GM12878 (cell line): ENCODE data around the gene KYAT1. TPM values are rescaled to one million over a fixed set of nuclear protein-coding genes. Genes with fewer than 3 reads are reported as not detected.

Experiments
- ATAC-seq: fragments of 200-7000 bp; cut with Tn5 transposase; 3 replicates; pipeline ENCODE4 v1.9.1; 2020; ENCODE audit warnings: mild to moderate bottlenecking, moderate library complexity
- BruUV-seq: library from RNA; stranded (reverse); fragments of 400-500 nt; replicated peaks from 2 replicates; lab custom pipeline; 2021; lab: Mats Ljungman, UMichigan
- CTCF ChIA-PET: fragments of 300-600 bp; sonication (Branson Sonifier 250); formaldehyde crosslinking; extraction: SDS; loops from one replicate; lab custom pipeline; 2021; ENCODE audit warnings: inconsistent platforms; lab: Yijun Ruan, JAX
- POLR2A ChIA-PET: fragments of 350-600 bp; formaldehyde crosslinking; extraction: SDS; loops from one replicate; lab custom pipeline; 2021; ENCODE audit warnings: inconsistent platforms; lab: Charles Lee
- RAD21 ChIA-PET: fragments of 300-600 bp; sonication (Branson Sonifier 250); formaldehyde crosslinking; loops from one replicate; lab custom pipeline; 2023; ENCODE audit warnings: antibody characterized with exemption; ENCODE audit not compliant: unreplicated experiment; lab: Charles Lee
- SMC1A ChIA-PET: fragments of 300-600 bp; sonication (Branson Sonifier 250); formaldehyde crosslinking; loops from one replicate; lab custom pipeline; 2023; ENCODE audit not compliant: unreplicated experiment, uncharacterized antibody; lab: Charles Lee
- DNase-seq: peaks from one replicate; pipeline ENCODE4 v3.0.0-alpha.2; 2011; ENCODE audit warnings: low read depth, low spot score
- FAIRE-seq: peaks from 3 replicates; lab custom pipeline; 2011; peaks lifted over from hg19 to GRCh38; lab: Jason Lieb, UNC
- H2AFZ ChIP-seq: 2 replicates; pipeline ENCODE4 v1.6.0; 2011; ENCODE audit warnings: low read depth, low read length, control low read depth; ENCODE audit not compliant: control insufficient read depth
- H3K27ac ChIP-seq: 2 replicates; pipeline ENCODE4 v1.5.1; 2011; ENCODE audit warnings: control low read depth; ENCODE audit not compliant: control insufficient read depth, insufficient read depth
- H3K27me3 ChIP-seq, 2 experiments: replicated peaks in 1 of 2; 2 replicates each; pipeline versions ENCODE4 v1.6.0 to v1.6.1; 2011; ENCODE audit warnings: low read length in 1 of 2; ENCODE audit not compliant: control insufficient read depth in 2 of 2, insufficient read depth in 2 of 2
- H3K36me3 ChIP-seq, 2 experiments: 2 replicates each; pipeline ENCODE4 v1.5.1; 2011; ENCODE audit warnings: low read length in 1 of 2; ENCODE audit not compliant: control insufficient read depth in 2 of 2, insufficient read depth in 2 of 2
- H3K4me1 ChIP-seq: 2 replicates; pipeline ENCODE4 v1.6.1; 2011; ENCODE audit warnings: mild to moderate bottlenecking, low read length, moderate library complexity, mixed read lengths; ENCODE audit not compliant: control insufficient read depth, insufficient read depth
- H3K4me2 ChIP-seq: 2 replicates; pipeline ENCODE4 v1.6.0; 2011; ENCODE audit warnings: control low read depth; ENCODE audit not compliant: control insufficient read depth, insufficient read depth
- H3K4me3 ChIP-seq: fragments of 200-600 bp; sonication (generic); 2 replicates; pipeline ENCODE4 v1.5.1; 2016
- H3K79me2 ChIP-seq: 2 replicates; pipeline ENCODE4 v1.6.0; 2011; ENCODE audit warnings: low read length; ENCODE audit not compliant: control insufficient read depth, insufficient read depth
- H3K9ac ChIP-seq: 2 replicates; pipeline ENCODE4 v1.8.0; 2011; ENCODE audit warnings: low read length, control low read depth, mixed read lengths; ENCODE audit not compliant: control insufficient read depth, insufficient read depth
- H3K9me3 ChIP-seq: replicated peaks from 3 replicates; pipeline ENCODE4 v1.5.1; 2011; ENCODE audit warnings: mild to moderate bottlenecking, low read length; ENCODE audit not compliant: control insufficient read depth, insufficient read depth
- H4K20me1 ChIP-seq: 2 replicates; pipeline ENCODE4 v1.6.0; 2011; ENCODE audit not compliant: control insufficient read depth, insufficient read depth
- BHLHE40 ChIP-seq, 2 experiments: fragments of 450-650 bp in 1 of 2; IDR thresholded peaks; 2 replicates each; pipeline ENCODE4 v1.6.1; 2011 to 2017; ENCODE audit warnings: low read depth in 2 of 2, borderline replicate concordance in 1 of 2, improper control_type of control experiment in 1 of 2, low read length in 1 of 2, mild to moderate bottlenecking in 1 of 2
- HDAC6 ChIP-seq: fragments of 200-600 bp; sonication (generic); IDR thresholded peaks from one replicate; pipeline ENCODE4 v1.8.0; 2017; ENCODE audit warnings: antibody characterized with exemption; ENCODE audit not compliant: unreplicated experiment
- IKZF2 ChIP-seq, 2 experiments: fragments of 450-650 bp; IDR thresholded peaks; 2 replicates each; pipeline ENCODE4 v1.6.1; 2017; ENCODE audit warnings: mild to moderate bottlenecking in 2 of 2, moderate library complexity in 2 of 2
- KAT2A ChIP-seq: conservative IDR thresholded peaks from 2 replicates; pipeline ENCODE4 v1.6.1; 2011; ENCODE audit warnings: low read depth, low read length; ENCODE audit not compliant: control insufficient read depth
- NFXL1 ChIP-seq: fragments of 450-650 bp; IDR thresholded peaks from 2 replicates; pipeline ENCODE4 v1.6.1; 2017; ENCODE audit warnings: antibody characterized with exemption, mild to moderate bottlenecking, borderline replicate concordance
- YY1 ChIP-seq: IDR thresholded peaks from 2 replicates; pipeline ENCODE4 v1.6.1; 2011; ENCODE audit warnings: low read depth, mild to moderate bottlenecking, low read length
- WGBS: methylation state at CpG from one replicate; pipeline ENCODE4 v1.1.6; 2016; ENCODE audit warnings: low lambda C conversion rate; ENCODE audit not compliant: insufficient replicate concordance, insufficient coverage; ENCODE audit errors: missing lambda C conversion rate; 5-methylcytosine and 5-hydroxymethylcytosine counted together
- in situ Hi-C: fragments of 300-500 bp; cut with MboI; formaldehyde crosslinking; loops from 9 replicates; pipeline ENCODE4 v1.14.3; 2018; ENCODE audit warnings: mixed read lengths
- intact Hi-C: fragments of 100-400 bp; cut with micrococcal nuclease; formaldehyde crosslinking; loops from one replicate; pipeline ENCODE4 v1.14.2; 2022; ENCODE audit not compliant: unreplicated experiment
- polyA plus RNA-seq, 11 experiments: library from polyadenylated mRNA; depleted of rRNA in 4 of 11; unstranded in 6 of 11; stranded (reverse) in 5 of 11; fragments of >200 nt; fragmentation: Nextera tagmentation in 4 of 11; fragmentation: Illumina TruSeq in 1 of 11; extraction: Ambion mirVana in 4 of 11; extraction: Trizol in 1 of 11; gene quantifications; 1 replicate in 1 of 11; 2 replicates in 10 of 11; pipeline versions ENCODE4 v1.2.1 to v1.2.3, GENCODE V29; 2011 to 2016; ENCODE audit warnings: inconsistent platforms in 2 of 11, missing spikeins in 2 of 11, low read depth in 1 of 11
- total RNA-seq, 4 experiments: library from RNA; depleted of rRNA in 3 of 4; stranded (reverse); fragments of >200 nt in 3 of 4; fragmentation: Illumina TruSeq in 1 of 4; extraction: Trizol in 1 of 4; gene quantifications; 2 replicates each; pipeline versions ENCODE4 v1.2.1 to v1.2.3, GENCODE V29; 2013 to 2021
- TF ChIP-seq, protein P1 (sequence below): IDR thresholded peaks from 2 replicates; pipeline ENCODE4 v1.6.1; 2011; ENCODE audit warnings: borderline replicate concordance, low read depth, mild to moderate bottlenecking, moderate library complexity, mixed read lengths, low read length; ENCODE audit not compliant: insufficient read depth; ENCODE audit errors: extremely low read length
- TF ChIP-seq, protein P2 (sequence below): IDR thresholded peaks from 2 replicates; pipeline ENCODE4 v1.6.1; 2011; ENCODE audit warnings: mild to moderate bottlenecking, low read depth, low read length, moderate library complexity; ENCODE audit not compliant: insufficient replicate concordance
- TF ChIP-seq, protein P3 (sequence below): fragments of 450-650 bp; formaldehyde crosslinking; IDR thresholded peaks from 2 replicates; pipeline ENCODE4 v1.4.0; 2022; ENCODE audit warnings: mild to moderate bottlenecking, moderate library complexity
- TF ChIP-seq, protein P4 (sequence below): fragments of 450-650 bp; formaldehyde crosslinking; IDR thresholded peaks from 2 replicates; pipeline ENCODE4 v1.5.0; 2022; ENCODE audit warnings: mild to moderate bottlenecking, missing genetic modification characterization

Gene KYAT1
- total and polyA plus RNA-seq, 10 of the 15 experiments (the other 5 are each of a cell fraction or from before 2014, with no cell fraction given) = 5.8 to 15.7 (median 11.4) TPM

DNA sequence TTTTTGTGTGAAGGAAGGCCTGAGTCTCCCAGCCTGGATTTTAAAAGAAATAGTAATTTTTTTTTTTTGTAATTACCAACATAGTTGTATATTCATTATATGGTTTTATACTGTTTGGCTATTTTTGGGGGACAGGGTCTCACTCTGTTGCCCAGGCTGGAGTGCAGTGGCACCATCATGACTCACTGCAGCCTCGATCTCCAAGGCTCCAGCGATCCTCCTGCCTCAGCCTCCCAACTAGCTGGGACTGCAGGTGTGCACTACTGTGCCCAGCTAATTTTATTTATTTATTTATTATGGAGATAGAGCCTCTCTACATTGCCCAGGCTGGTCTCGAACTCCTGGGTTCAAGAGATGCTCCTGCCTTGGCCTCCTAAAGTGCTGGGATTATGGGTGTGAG is 5.3 kb upstream of the KYAT1 start:
- SMC1A ChIA-PET = no interaction called here
- intact Hi-C loops = no loop called here
- CTCF ChIA-PET = no interaction called here
- Histone ChIP-seq H3K4me2 (no peak overlapping the region), H2AFZ (no peak overlapping the region), H3K27ac (no peak overlapping the region), H3K9me3 (no peaks in the 10 kb centered on the region), H3K4me1 (no peaks in the 10 kb centered on the region), H4K20me1 (no peaks in the 10 kb centered on the region), H3K27me3 (no peaks in the 10 kb centered on the region), H3K79me2 (peaks cover 24% of the 10 kb centered on the region), H3K4me3 (no peak overlapping the region), H3K36me3 (peaks cover 6 to 7% of the 10 kb centered on the region in 2 experiments; a peak in 3 of 4 replicates), H3K9ac (no peak overlapping the region)
- ATAC-seq (no peak), FAIRE-seq (no peak), DNase-seq (no peak)
- RAD21 ChIA-PET = no interaction called here
- WGBS = 96% methylated on average over 3 of the region's 3 CpGs
- POLR2A ChIA-PET = no interaction called here
- no peak for TF ChIP-seq HDAC6
- TF ChIP-seq, protein P1, sequence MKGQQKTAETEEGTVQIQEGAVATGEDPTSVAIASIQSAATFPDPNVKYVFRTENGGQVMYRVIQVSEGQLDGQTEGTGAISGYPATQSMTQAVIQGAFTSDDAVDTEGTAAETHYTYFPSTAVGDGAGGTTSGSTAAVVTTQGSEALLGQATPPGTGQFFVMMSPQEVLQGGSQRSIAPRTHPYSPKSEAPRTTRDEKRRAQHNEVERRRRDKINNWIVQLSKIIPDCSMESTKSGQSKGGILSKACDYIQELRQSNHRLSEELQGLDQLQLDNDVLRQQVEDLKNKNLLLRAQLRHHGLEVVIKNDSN = no peak
- TF ChIP-seq IKZF2 (IDR thresholded peaks at IDR 0.05) = no peak
- TF ChIP-seq YY1 = no peak
- TF ChIP-seq, protein P2, sequence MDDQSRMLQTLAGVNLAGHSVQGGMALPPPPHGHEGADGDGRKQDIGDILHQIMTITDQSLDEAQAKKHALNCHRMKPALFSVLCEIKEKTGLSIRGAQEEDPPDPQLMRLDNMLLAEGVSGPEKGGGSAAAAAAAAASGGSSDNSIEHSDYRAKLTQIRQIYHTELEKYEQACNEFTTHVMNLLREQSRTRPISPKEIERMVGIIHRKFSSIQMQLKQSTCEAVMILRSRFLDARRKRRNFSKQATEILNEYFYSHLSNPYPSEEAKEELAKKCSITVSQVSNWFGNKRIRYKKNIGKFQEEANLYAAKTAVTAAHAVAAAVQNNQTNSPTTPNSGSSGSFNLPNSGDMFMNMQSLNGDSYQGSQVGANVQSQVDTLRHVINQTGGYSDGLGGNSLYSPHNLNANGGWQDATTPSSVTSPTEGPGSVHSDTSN = no peak
- TF ChIP-seq KAT2A = no peak
- TF ChIP-seq, protein P3, sequence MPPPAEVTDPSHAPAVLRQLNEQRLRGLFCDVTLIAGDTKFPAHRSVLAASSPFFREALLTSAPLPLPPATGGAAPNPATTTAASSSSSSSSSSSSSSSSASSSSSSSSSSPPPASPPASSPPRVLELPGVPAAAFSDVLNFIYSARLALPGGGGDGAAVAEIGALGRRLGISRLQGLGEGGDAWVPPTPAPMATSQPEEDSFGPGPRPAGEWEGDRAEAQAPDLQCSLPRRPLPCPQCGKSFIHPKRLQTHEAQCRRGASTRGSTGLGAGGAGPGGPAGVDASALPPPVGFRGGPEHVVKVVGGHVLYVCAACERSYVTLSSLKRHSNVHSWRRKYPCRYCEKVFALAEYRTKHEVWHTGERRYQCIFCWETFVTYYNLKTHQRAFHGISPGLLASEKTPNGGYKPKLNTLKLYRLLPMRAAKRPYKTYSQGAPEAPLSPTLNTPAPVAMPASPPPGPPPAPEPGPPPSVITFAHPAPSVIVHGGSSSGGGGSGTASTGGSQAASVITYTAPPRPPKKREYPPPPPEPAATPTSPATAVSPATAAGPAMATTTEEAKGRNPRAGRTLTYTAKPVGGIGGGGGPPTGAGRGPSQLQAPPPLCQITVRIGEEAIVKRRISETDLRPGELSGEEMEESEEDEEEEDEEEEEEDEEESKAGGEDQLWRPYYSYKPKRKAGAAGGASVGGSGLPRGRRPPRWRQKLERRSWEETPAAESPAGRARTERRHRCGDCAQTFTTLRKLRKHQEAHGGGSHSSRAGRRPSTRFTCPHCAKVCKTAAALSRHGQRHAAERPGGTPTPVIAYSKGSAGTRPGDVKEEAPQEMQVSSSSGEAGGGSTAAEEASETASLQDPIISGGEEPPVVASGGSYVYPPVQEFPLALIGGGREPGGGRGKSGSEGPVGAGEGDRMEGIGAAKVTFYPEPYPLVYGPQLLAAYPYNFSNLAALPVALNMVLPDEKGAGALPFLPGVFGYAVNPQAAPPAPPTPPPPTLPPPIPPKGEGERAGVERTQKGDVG (CRISPR knock-in tag) = no peak
- TF ChIP-seq, protein P4, sequence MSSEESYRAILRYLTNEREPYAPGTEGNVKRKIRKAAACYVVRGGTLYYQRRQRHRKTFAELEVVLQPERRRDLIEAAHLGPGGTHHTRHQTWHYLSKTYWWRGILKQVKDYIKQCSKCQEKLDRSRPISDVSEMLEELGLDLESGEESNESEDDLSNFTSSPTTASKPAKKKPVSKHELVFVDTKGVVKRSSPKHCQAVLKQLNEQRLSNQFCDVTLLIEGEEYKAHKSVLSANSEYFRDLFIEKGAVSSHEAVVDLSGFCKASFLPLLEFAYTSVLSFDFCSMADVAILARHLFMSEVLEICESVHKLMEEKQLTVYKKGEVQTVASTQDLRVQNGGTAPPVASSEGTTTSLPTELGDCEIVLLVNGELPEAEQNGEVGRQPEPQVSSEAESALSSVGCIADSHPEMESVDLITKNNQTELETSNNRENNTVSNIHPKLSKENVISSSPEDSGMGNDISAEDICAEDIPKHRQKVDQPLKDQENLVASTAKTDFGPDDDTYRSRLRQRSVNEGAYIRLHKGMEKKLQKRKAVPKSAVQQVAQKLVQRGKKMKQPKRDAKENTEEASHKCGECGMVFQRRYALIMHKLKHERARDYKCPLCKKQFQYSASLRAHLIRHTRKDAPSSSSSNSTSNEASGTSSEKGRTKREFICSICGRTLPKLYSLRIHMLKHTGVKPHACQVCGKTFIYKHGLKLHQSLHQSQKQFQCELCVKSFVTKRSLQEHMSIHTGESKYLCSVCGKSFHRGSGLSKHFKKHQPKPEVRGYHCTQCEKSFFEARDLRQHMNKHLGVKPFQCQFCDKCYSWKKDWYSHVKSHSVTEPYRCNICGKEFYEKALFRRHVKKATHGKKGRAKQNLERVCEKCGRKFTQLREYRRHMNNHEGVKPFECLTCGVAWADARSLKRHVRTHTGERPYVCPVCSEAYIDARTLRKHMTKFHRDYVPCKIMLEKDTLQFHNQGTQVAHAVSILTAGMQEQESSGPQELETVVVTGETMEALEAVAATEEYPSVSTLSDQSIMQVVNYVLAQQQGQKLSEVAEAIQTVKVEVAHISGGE (CRISPR knock-in tag) = no peak
- TF ChIP-seq NFXL1 = no peak
- TF ChIP-seq BHLHE40 (IDR thresholded peaks at IDR 0.05; ENCODE audit: borderline replicate concordance in 1 of 2, low read depth in 2 of 2, low read length in 1 of 2) = no peak
- in situ Hi-C loops = no loop called here
- no TSS peak for BruUV-seq
